GM21576 (cell line): ENCODE results near the gene ANAPC5.
"Not testable (repeated sequence)": the region's sequence is repeated elsewhere in the genome, so short reads cannot be mapped to it uniquely, and the experiment has no call there.

ENCODE experiments used
- ATAC-seq: cut with Tn5 transposase; IDR thresholded peaks from one replicate; pipeline ENCODE4 v1.9.1; 2021; ENCODE audit warnings: mild to moderate bottlenecking, moderate library complexity; ENCODE audit not compliant: unreplicated experiment

Gene ANAPC5

GRCh38 chr12:121287267-121287954 lies 64.8 kb downstream of the ANAPC5 start:
- ATAC-seq: no peak

DNA sequence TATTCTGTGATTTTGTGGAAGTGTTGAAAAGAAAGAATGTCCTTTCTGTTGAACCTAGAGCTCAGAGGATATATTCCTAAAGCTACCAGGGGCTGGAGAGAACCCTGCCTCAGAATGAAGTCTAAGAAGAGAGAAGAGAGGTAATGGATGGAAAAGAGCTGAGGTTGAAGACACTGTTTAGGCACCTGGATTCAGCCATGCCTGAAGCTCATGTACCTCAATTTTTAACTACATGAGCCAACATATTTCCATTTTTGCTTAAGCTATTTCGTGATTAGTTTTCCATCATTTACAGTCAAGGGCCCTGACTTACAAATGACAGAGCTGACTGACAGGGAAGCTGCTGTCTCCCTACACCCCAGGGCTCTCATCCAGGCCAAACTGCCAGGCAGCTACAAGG lies 66.4 kb downstream of the ANAPC5 start:
- ATAC-seq: no peak

GRCh38 chr12:121284551-121285390 lies 67.4 kb downstream of the ANAPC5 start:
- no peak for ATAC-seq

GRCh38 chr12:121283841-121284240 lies 68.4 kb downstream of the ANAPC5 start:
- ATAC-seq: no peak

DNA sequence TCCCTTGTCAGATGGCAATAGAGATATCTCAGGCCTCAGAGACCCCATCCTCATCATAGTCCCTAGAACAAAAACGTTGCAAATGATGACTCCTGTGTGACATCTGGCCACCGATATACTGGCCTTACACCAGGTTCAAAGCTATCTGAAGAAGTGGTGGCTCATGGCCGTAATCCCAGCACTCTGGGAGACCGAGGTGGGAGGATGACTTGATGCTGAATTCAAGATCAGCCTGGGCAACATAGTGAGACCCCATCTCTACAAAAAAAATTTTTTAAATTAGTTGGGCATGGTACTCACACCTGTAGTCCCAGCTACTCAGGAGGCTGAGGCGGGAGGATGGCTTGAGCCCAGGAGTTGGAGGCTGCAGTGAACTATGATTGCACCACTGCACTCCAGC lies 68.8 kb downstream of the ANAPC5 start:
- ATAC-seq: no peak

DNA sequence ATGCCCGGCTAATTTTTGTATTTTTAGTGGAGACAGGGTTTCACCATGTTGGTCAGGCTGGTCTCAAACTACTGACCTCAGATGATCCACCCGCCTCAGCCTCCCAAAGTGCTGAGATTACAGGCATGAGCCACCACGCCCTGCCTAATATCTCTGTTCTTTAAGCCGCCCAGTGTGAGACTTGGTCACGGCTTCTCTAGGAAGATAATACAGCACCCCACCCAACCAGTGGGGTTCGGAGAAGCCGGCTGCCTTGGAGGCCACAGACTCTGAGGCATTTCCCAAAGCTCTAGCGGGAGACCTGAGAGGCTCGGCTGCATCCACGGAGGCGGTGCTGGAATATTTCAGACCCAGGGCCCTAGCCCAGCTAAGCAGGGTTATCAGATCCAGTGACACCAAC lies 69.3 kb downstream of the ANAPC5 start:
- not testable (repeated sequence) for ATAC-seq

- no peak for ATAC-seq
These were observed 70.0 kb downstream of the ANAPC5 start for GRCh38 chr12:121282072-121282742.

DNA sequence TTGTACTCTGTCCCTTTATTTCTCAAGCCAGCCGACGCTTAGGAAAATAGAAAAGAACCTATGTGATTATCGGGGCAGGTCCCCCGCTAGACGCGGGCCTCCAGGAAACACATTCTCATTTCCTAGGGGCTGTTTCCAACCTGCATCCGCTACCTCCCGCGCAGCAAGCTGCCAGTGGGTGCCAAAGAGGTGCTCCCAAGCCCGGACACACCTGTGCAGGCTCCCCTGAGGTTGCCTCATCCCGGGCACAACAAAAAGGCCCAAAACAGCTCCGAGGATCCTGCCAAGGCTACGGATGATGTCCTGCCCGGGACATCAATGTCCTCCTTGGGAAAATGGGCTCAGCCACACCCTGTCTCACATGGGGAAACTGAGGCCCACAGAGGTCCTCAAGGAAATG lies 71.1 kb downstream of the ANAPC5 start:
- not testable (repeated sequence) for ATAC-seq

- ATAC-seq: not testable (repeated sequence)
These were observed 71.7 kb downstream of the ANAPC5 start for GRCh38 chr12:121280531-121280930.

DNA sequence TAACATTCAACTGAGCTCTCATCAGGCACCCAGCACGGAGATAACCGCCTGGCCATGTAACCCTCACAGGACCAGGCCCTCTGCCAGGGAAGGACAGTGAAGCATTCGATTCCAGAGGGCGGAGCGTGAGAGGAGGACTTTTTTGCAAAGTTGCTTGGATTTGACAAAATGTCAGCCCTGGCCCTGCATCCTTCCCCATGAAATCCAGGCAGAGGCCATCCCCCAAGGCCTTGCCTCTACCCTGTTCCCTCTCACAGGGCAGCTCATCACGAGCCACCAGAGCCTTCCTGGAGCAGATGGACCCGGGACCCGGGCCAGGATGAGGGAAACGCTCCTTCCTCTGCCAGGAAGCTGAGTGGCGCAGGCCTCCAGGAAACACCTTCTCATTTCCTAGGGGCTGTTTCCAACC lies 72.7 kb downstream of the ANAPC5 start:
- no peak for ATAC-seq

- no peak for ATAC-seq
These were observed 73.2 kb downstream of the ANAPC5 start for GRCh38 chr12:121279071-121279375.

DNA sequence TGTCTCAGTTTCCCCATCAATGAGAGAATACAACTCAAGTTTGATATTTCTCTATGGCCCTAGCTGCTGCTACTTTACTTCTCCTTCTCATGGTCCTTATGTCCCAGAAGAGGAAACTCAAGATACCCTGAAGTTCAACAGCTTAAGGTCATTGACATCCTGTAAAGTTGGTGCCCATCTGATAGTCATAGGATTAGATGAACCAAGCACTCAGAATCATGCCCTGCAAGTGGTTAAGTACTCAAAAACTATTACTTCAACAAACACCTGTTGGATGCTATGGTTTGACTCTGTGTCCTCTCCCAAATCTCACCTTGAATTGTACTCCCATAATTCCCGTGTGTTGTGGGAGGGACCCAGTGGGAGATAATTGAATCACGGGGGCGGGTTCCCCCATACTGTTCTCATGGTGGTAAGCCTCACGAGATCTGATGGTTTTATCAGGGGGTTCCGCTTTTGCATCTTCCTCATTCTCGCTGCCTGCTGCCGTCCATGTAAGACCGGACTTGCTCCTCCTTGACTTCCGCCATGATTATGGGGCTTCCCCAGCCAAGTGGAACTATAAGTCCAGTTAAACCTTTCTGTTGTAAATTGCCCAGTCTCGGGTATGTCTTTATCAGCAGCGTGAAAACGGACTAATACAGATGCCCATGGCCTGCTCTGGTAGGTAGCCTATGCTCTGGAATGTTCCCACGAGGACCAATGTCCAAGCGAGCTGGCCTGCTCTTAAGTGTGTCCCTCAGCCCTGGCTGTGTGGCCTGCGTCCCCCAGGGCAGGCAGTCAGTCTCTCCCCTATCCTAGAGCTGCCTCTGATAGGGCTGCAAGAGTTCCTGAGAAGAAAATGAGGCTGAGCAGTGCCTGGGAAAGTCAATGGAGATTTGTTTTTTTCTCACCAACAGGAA lies 73.8 kb downstream of the ANAPC5 start:
- ATAC-seq: no peak

GRCh38 chr12:121277374-121277759 lies 74.8 kb downstream of the ANAPC5 start:
- ATAC-seq: no peak

GRCh38 chr12:121274036-121274763 lies 78.0 kb downstream of the ANAPC5 start:
- no peak for ATAC-seq

GRCh38 chr12:121273364-121273896 lies 78.8 kb downstream of the ANAPC5 start:
- ATAC-seq: no peak

- no peak for ATAC-seq
These were observed 84.4 kb downstream of the ANAPC5 start for GRCh38 chr12:121267822-121268221.

GRCh38 chr12:121264951-121265515 lies 87.2 kb downstream of the ANAPC5 start:
- no peak for ATAC-seq

GRCh38 chr12:121264135-121264534 lies 88.1 kb downstream of the ANAPC5 start:
- ATAC-seq: no peak

GRCh38 chr12:121263206-121263935 lies 88.8 kb downstream of the ANAPC5 start:
- no peak for ATAC-seq
